ENCODE results near the gene CFAP70.
"Not testable (repeated sequence)": the region's sequence is repeated elsewhere in the genome, so short reads cannot be mapped to it uniquely, and the experiment has no call there.

CFAP70 gene

GRCh38 chr10:73339436-73339835 is 19.2 kb downstream of the CFAP70 start:
- no peak for DNase-seq (ENCODE audit: low spot score)

- DNase-seq (ENCODE audit: low spot score), result no peak
Measured at GRCh38 chr10:73338801-73339368, 19.8 kb downstream of the CFAP70 start.

- DNase-seq (ENCODE audit: low spot score), result no peak
Measured at GRCh38 chr10:73333202-73333601, 25.5 kb downstream of the CFAP70 start.

GRCh38 chr10:73332379-73332778 is 26.3 kb downstream of the CFAP70 start:
- no peak for DNase-seq (ENCODE audit: low spot score)

GRCh38 chr10:73328523-73328922 is 30.1 kb downstream of the CFAP70 start:
- not testable (repeated sequence) for DNase-seq (ENCODE audit: low spot score)

GRCh38 chr10:73325290-73325689 is 33.4 kb downstream of the CFAP70 start:
- not testable (repeated sequence) for DNase-seq (ENCODE audit: low spot score)

GRCh38 chr10:73323582-73323981 is 35.1 kb downstream of the CFAP70 start:
- not testable (repeated sequence) for DNase-seq (ENCODE audit: low spot score)

GRCh38 chr10:73310475-73310874 is 48.2 kb downstream of the CFAP70 start:
- no peak for DNase-seq (ENCODE audit: low spot score)

- no peak for DNase-seq (ENCODE audit: low spot score)
Measured at GRCh38 chr10:73307203-73307800, 51.4 kb downstream of the CFAP70 start.

GRCh38 chr10:73306171-73306708 is 52.4 kb downstream of the CFAP70 start:
- no peak for DNase-seq (ENCODE audit: low spot score)

- DNase-seq (ENCODE audit: low spot score), result no peak
Measured at GRCh38 chr10:73296946-73297345, 61.7 kb downstream of the CFAP70 start.

- DNase-seq (ENCODE audit: low spot score), result no peak
Measured at GRCh38 chr10:73293461-73293860, 65.2 kb downstream of the CFAP70 start.

GRCh38 chr10:73289958-73290357 is 68.7 kb downstream of the CFAP70 start:
- no peak for DNase-seq (ENCODE audit: low spot score)

- no peak for DNase-seq (ENCODE audit: low spot score)
Measured at GRCh38 chr10:73287441-73287840, 71.2 kb downstream of the CFAP70 start.

GRCh38 chr10:73281097-73281496 is 77.6 kb downstream of the CFAP70 start:
- no peak for DNase-seq (ENCODE audit: low spot score)

GRCh38 chr10:73264423-73264822 is 94.2 kb downstream of the CFAP70 start:
- no peak for DNase-seq (ENCODE audit: low spot score)

- no peak for DNase-seq (ENCODE audit: low spot score)
Measured at GRCh38 chr10:73263693-73264347, 94.8 kb downstream of the CFAP70 start.

- DNase-seq (ENCODE audit: low spot score), result no peak
Measured at GRCh38 chr10:73262880-73263555, 95.6 kb downstream of the CFAP70 start.

- DNase-seq (ENCODE audit: low spot score), result no peak
Measured at GRCh38 chr10:73262105-73262730, 96.4 kb downstream of the CFAP70 start.

GRCh38 chr10:73261362-73261995 is 97.2 kb downstream of the CFAP70 start:
- no peak for DNase-seq (ENCODE audit: low spot score)

- not testable (repeated sequence) for DNase-seq (ENCODE audit: low spot score)
Measured at GRCh38 chr10:73258612-73259011, 100.1 kb downstream of the CFAP70 start.

GRCh38 chr10:73253225-73253555 is 105.5 kb downstream of the CFAP70 start:
- DNase-seq (ENCODE audit: low spot score), result no peak
